SKM-1 treated with dmso at 0.1 percent for 144 hours (cell line): ENCODE data around the gene S100A7A.
A peak's percentile ranks its signal among the peaks of the same experiment; 100 is the strongest.

Source experiments
- DNase-seq: peaks from one replicate; lab custom pipeline; 2025; ENCODE audit not compliant: unreplicated experiment; lab: John Stamatoyannopoulos, UW

The S100A7A gene

GRCh38 chr1:153415850-153416570, at the start of gene S100A7A:
Gene S100A7A, plus strand, starts transcription at chr1:153416520. Its CDS starts 1,563 bp downstream, at chr1:153418083.
- no peak for DNase-seq

DNA sequence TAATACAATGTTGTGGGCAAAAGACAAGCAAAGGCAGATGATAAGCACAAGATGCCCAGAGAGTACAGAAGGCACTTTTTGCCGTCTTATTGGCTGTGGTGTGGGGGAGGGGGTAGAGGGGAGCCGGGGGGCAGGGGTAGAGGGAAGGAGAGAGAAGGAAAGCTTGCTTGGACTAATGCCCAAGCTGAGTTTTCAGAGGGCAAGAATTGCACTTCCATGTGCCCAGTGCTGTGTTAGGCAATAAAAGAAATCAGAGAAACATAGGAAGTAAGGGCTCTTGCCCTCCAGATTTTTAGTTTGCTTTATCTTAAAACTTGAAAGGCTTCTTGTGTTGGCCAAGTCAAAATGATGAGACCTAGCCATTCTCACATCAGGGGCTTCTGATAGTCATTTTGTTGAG, 49.2 kb upstream of the S100A7A start:
- DNase-seq: no peak

DNA sequence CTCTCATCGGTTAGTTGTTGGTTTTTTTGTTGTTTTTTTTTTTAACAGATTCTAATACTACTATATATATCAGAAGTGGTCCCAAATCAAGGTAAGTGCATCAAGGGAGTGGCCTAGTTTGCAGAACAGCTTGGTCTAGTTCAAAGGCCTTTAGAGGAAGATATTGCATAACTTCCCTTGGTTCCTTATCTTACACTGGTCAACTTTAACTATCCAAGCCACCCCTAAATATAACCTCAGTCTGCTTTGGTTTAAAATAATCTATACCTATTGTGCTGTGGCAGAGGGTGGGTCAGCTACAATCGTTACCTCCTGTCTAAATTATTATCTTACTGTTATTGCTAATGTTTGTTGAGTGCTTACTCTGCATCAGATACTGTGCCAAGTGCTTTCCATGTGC, 47.8 kb upstream of the S100A7A start:
- DNase-seq: peak; percentile 74

GRCh38 chr1:153370146-153370545, 46.2 kb upstream of the S100A7A start:
- DNase-seq: no peak

- no peak for DNase-seq
Measured at GRCh38 chr1:153371231-153371630, 45.1 kb upstream of the S100A7A start.

DNA sequence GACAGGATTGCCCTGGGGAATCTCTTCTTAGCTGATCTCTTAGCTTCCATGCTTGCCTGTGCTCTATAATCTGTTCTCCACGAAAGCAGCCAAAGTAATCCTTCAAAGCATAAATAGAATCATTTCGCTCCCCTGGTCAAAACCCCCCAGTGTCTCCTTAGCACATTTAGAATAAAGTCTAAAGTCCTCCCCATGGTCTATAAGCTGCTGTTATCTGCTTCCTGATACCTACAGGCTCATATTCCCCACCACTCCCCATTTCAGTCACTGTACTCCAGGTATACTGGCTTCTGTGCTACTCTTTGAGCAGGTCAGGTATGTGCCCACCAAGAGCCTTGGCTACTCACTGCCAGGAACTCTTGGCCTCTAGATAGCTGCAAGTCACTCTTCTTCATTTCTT, 43.7 kb upstream of the S100A7A start:
- no peak for DNase-seq

- peak; percentile 66 for DNase-seq
Measured at GRCh38 chr1:153374071-153374470, 42.2 kb upstream of the S100A7A start.

DNA sequence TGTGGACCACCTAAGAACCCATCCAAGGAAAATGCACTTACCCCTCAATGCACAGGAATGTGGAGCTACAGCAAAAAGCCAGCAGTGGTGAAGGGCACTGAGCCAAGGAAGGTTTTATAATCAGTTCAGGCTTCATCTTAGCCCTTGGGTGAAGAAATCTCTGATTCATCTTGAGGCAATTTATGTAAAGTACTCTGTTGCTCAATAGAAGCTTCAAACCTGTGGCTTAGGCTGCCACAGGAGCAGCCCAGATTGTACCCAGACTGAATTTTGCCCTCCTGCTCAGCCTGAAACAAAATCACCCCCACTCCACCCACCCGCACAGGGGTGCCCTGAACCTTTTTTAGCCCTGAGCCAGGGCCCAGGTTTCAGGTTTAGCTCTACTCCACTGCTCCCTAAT, 40.8 kb upstream of the S100A7A start, which contains the start of gene S100A12:
Gene S100A12 (minus strand): TSS at position 111 of the 400 bp plus-strand sequence. CDS start 1,029 bp downstream, outside the sequence.
- DNase-seq: peak; percentile 90

DNA sequence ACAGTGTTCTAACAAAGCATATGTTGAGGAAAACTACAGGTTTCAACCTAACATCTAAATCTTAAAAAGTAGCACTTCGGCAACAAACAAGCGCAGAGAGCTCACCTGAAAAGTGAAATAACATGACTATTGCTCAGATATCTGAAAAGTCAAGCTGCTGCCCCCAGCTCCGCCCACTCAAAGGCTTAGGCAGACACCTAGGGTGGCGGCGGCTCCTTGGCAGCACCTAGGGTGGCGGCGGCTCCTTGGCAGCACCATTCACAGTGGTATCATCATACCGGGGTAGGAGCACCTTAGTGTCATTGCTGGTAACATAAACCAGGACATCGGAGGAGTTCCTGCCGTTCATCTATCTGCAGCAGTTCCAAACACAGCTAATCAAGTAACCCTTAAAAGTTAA, 36.7 kb upstream of the S100A7A start:
- no peak for DNase-seq

DNA sequence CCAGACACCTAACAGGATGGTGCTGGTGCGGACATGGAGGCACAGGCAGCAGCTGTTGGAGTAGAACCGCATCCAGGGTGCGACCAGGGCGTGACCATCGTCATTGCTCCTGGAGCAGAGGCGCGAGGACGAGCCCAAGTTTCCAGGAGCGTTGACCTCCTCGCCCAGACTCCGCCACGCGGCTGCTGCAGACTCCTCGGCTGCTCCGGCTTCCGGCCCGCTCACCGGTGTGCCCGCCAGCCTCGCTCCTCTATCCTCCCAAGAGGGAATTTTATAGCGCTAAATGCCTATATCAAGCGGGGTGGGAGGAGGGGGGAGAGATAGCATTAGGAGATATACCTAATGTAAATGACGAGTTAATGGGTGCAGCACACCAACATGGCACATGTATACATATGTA, 35.6 kb upstream of the S100A7A start:
- DNase-seq: no peak

DNA sequence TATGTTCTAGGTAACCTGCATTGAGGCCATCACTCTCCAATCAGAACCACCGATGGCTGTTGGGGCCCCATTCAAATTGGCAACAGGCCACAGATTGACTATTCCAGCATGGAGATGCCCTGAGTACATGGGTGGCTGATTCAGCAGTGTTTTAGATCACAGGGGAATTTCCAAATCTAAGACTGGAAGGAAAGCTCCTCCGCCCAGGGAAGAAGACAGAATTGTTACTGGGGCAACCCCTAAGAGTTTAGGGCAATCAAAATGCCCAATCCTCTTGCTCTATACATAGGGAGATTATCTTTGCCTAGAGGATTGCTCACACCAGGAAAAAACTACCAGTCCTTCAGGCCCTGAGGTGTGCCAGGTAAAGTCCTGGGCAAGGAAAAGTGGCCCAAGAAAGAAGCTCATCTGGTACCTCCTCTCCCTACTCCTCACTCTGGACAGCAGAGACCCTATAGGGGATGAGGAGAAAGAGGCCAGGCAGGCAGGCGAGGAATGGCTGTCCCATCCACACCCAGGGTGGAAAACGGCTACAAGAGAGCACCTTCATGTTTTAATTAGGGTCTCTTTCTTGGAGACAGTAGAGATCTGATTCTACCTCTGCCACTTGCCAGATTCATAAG, 31.3 kb upstream of the S100A7A start:
- DNase-seq: no peak

- DNase-seq: peak; percentile 100
Measured at GRCh38 chr1:153386500-153386901, 29.8 kb upstream of the S100A7A start.

DNA sequence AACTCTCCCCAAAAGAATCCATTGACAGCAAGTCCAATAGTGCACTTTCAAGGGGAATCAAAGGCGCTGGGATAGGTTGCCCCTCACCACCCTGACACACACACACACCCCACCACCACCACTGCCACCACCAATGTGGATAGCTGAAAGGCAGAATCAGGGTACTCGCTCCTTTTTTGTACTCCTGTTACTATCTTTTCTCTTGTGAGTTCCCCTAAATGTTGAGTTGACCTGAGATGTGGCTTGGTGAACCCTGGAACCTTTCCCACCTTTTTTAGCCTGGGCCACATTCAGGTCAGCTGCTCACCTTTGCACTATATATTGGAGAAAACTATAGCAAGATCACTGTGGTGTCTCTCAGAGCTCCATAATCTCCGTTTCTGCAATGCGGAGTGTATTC, 29.3 kb upstream of the S100A7A start:
- DNase-seq: no peak

- no peak for DNase-seq
Measured at GRCh38 chr1:153387785-153388184, 28.5 kb upstream of the S100A7A start.

GRCh38 chr1:153389401-153389800, 26.9 kb upstream of the S100A7A start:
- DNase-seq: no peak

GRCh38 chr1:153389973-153390879, 26.1 kb upstream of the S100A7A start:
- DNase-seq: peak; percentile 84

DNA sequence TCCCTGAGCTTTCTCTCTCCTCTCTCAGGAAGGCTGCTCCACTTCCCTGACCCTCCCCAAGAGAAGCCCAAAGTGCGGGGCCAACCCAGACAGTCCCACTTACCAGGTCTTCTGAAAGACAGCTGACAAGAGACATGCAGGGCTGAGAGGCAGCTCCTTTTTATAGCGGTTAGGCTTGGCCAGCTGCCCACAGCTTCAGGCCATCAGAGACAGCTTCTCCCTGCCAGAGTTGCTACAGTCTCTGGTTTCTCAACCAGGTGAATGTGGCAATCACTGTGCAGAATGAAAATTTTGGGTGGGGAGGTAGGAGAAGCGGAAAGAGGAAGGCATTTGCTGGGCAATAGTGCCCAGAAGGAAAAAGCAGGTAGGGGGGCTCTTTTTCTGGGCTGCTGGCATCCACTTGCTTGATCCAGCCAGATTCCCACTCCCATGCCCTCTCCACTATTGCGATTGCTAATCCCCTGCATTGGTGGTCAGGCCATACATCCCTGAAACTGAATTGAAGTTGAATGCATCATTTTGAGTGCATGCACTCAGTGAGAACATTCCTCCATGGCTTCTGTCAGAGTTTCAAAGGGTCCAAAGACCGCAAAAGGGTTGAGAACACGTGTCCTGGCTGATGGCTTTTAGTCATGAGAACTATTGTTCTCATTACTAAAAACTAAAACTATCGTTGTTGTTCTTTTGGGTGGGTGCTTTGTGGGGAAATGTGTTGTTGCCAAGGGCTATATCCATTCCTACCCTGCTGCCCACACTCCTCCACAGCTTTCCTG, 25.2 kb upstream of the S100A7A start, which contains the start of gene S100A8:
Gene S100A8 (minus strand): TSS at position 136 of the 773 bp plus-strand sequence. CDS start 538 bp downstream, outside the sequence.
- DNase-seq: peak; percentile 97

DNA sequence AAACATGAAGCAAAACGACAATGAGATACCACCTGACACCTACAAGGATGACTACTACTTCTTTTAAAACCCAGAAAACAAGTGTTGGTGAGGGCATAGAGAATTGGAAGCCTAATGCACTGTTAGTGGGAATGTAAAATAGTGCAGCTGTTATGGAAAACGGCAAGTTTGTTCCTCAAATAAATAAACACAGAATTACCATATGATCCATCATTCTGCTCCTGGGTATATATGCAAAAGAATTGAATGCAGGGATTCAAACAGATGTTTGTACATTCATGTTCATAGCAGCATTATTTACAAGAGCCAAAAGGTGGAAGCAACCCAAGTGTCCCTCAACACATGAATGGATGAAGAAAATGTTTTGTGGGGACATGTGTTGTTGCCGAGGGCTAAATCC, 24.1 kb upstream of the S100A7A start:
- no peak for DNase-seq

- DNase-seq: no peak
Measured at GRCh38 chr1:153392822-153393221, 23.5 kb upstream of the S100A7A start.

DNA sequence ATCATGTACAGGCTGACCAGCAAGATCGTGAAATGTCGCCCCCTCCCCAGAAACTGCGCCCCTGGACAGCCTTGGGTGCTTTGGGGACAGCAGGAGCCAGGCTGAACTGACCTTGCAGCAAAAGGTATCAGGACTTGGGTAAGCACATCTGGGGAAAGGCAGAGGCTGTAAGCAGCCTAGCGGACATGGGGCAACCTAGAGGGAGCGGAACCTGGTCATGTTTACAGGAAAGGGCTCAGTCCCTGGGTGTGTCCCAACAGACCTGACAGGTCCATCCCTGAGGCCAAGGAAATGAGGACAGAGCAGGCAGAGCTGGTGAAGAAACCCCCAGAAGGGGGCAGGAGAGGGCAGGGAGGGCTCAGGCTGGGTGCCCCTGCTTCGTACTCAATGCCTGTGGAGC, 22.4 kb upstream of the S100A7A start:
- no peak for DNase-seq

DNA sequence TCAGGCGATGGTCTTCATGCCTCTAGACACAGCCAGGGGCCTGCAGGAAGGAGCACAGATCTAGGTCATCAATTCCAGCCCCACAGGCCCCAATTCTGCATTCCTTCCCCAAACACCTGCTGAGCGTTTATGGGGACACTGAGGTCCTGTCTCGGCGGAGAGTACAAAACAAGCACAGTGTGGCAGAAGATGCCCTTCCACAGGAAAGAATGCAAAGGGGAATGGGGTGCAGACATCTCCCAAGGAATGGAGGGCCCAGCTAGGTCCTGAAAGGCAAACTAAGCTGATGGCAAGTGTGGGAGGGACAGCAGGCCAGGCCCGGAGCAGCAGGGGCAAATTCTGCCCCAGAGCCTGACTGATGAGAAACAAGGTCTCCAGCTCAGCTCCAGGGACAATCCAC, 21.9 kb upstream of the S100A7A start:
- no peak for DNase-seq
